Parathyroid adenoma (tissue), 2 donors: ENCODE results near the gene ITGBL1.

Experiments
- H2AFZ ChIP-seq: fragments of 300-600 bp; sonication (generic); one replicate; pipeline ENCODE4 v1.7.0; 2017; ENCODE audit warnings: antibody characterized with exemption, mild to moderate bottlenecking
- H3K27ac ChIP-seq: fragments of 300-600 bp; sonication (generic); one replicate; pipeline ENCODE4 v1.7.0; 2017
- H3K27me3 ChIP-seq: fragments of 300-600 bp; sonication (generic); one replicate; pipeline ENCODE4 v1.7.0; 2017; ENCODE audit warnings: low read length; ENCODE audit not compliant: control insufficient read depth, insufficient read depth
- H3K36me3 ChIP-seq: fragments of 300-600 bp; sonication (generic); one replicate; pipeline ENCODE4 v1.7.0; 2017; ENCODE audit warnings: low read length; ENCODE audit not compliant: control insufficient read depth, insufficient read depth
- H3K4me1 ChIP-seq: fragments of 300-600 bp; sonication (generic); one replicate; pipeline ENCODE4 v1.7.0; 2017; ENCODE audit warnings: control low read depth
- H3K4me2 ChIP-seq: fragments of 300-600 bp; sonication (generic); one replicate; pipeline ENCODE4 v1.7.0; 2017; ENCODE audit warnings: low read length
- H3K4me3 ChIP-seq: fragments of 300-600 bp; sonication (generic); one replicate; pipeline ENCODE4 v1.7.0; 2017; ENCODE audit warnings: low read depth, low read length
- H3K79me2 ChIP-seq: fragments of 300-600 bp; sonication (generic); one replicate; pipeline ENCODE4 v1.7.0; 2017; ENCODE audit warnings: control low read depth
- H3K9ac ChIP-seq: fragments of 300-600 bp; sonication (generic); one replicate; pipeline ENCODE4 v1.7.0; 2017; ENCODE audit warnings: mild to moderate bottlenecking
- H3K9me3 ChIP-seq: fragments of 300-600 bp; sonication (generic); one replicate; pipeline ENCODE4 v1.7.0; 2017; ENCODE audit warnings: low read length; ENCODE audit not compliant: control insufficient read depth
- CTCF ChIP-seq: fragments of 300-600 bp; sonication (generic); IDR thresholded peaks from one replicate; pipeline ENCODE4 v1.7.0; 2017; ENCODE audit warnings: antibody characterized with exemption, mild to moderate bottlenecking
- donor health status: primary hyperparathyroidism.

Gene ITGBL1

GRCh38 chr13:101639711-101640110, 187.2 kb downstream of the ITGBL1 start:
- Histone ChIP-seq H3K27me3 (no peaks in the 10 kb centered on the region), H3K36me3 (no peaks in the 10 kb centered on the region), H3K27ac (no peak overlapping the region), H3K4me3 (no peak overlapping the region), H3K4me2 (no peak overlapping the region), H3K4me1 (no peaks in the 10 kb centered on the region), H3K79me2 (no peaks in the 10 kb centered on the region), H3K9me3 (no peaks in the 10 kb centered on the region), H3K9ac (no peak overlapping the region), H2AFZ (no peak overlapping the region)
- TF ChIP-seq CTCF, result no peak

GRCh38 chr13:101640788-101641400, 188.4 kb downstream of the ITGBL1 start:
- Histone ChIP-seq H3K4me1 (no peaks in the 10 kb centered on the region), H3K4me2 (no peak overlapping the region), H3K79me2 (no peaks in the 10 kb centered on the region), H3K4me3 (no peak overlapping the region), H3K9ac (no peak overlapping the region), H3K27ac (no peak overlapping the region), H3K27me3 (no peaks in the 10 kb centered on the region), H3K9me3 (no peaks in the 10 kb centered on the region), H2AFZ (no peak overlapping the region), H3K36me3 (no peaks in the 10 kb centered on the region)
- TF ChIP-seq CTCF, result no peak

DNA sequence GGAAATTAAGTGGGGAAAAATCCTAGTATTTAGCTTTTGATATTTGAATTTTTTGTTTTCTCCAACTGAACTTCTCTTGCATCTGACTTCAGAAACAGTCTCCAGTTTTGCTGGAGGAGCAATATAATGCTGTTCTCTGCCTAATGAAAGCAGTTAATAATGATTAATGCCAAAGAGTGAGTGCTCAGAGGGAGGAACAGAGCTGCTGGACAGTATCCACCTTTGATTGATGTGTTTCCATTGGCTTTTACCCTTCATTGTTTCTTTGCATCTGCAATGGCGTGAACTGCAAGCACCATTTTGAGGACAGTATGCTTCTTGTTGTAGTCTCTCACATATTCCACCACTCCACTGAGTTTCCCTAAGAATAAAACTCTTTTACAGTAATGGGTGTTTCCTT, 193.4 kb downstream of the ITGBL1 start:
- Histone ChIP-seq H3K4me2 (no peak overlapping the region), H3K9me3 (no peaks in the 10 kb centered on the region), H3K36me3 (no peaks in the 10 kb centered on the region), H3K9ac (no peak overlapping the region), H3K4me3 (no peak overlapping the region), H3K79me2 (no peaks in the 10 kb centered on the region), H3K4me1 (no peaks in the 10 kb centered on the region), H3K27me3 (no peaks in the 10 kb centered on the region), H3K27ac (no peak overlapping the region), H2AFZ (no peak overlapping the region)
- TF ChIP-seq CTCF, result no peak

GRCh38 chr13:101647760-101648159, 195.3 kb downstream of the ITGBL1 start:
- no peaks in the 10 kb centered on the region for H3K9me3 ChIP-seq
- H2AFZ ChIP-seq, result no peak overlapping the region
- no peak for TF ChIP-seq CTCF
- no peaks in the 10 kb centered on the region for H3K27me3 ChIP-seq
- no peak overlapping the region for H3K4me2 ChIP-seq
- H3K79me2 ChIP-seq, result no peaks in the 10 kb centered on the region
- no peak overlapping the region for H3K27ac ChIP-seq
- H3K4me3 ChIP-seq, result no peak overlapping the region
- no peak overlapping the region for H3K9ac ChIP-seq
- H3K36me3 ChIP-seq, result no peaks in the 10 kb centered on the region
- H3K4me1 ChIP-seq, result no peaks in the 10 kb centered on the region

- Histone ChIP-seq H3K4me1 (no peaks in the 10 kb centered on the region), H3K27ac (no peak overlapping the region), H3K36me3 (no peaks in the 10 kb centered on the region), H3K9me3 (no peaks in the 10 kb centered on the region), H3K4me2 (no peak overlapping the region), H3K79me2 (no peaks in the 10 kb centered on the region), H3K9ac (no peak overlapping the region), H3K4me3 (no peak overlapping the region), H3K27me3 (no peaks in the 10 kb centered on the region), H2AFZ (no peak overlapping the region)
- TF ChIP-seq CTCF, result no peak
Measured at GRCh38 chr13:101648766-101649487, 196.5 kb downstream of the ITGBL1 start.
